RWPE2 (cell line): ENCODE measurements around the gene NAV2.

Experiments
- ATAC-seq: fragments of 200-7000 bp; cut with Tn5 transposase; 3 replicates; pipeline ENCODE4 v1.9.1; 2021; ENCODE audit warnings: low read depth
- DNase-seq: peaks from one replicate; pipeline ENCODE4 v3.0.0-alpha.2; 2020; ENCODE audit warnings: low spot score
- H3K27ac ChIP-seq: fragments of 450-650 bp; 2 replicates; pipeline ENCODE4 v1.5.1; 2017; ENCODE audit warnings: mild to moderate bottlenecking; ENCODE audit not compliant: poor library complexity, severe bottlenecking
- H3K27me3 ChIP-seq: fragments of 250-450 bp; sonication (Bioruptor Pico); 2 replicates; pipeline ENCODE4 v1.5.1; 2021; ENCODE audit warnings: mild to moderate bottlenecking, moderate library complexity; ENCODE audit not compliant: insufficient read depth, poor library complexity, severe bottlenecking
- H3K36me3 ChIP-seq: fragments of 250-450 bp; sonication (Bioruptor Pico); 2 replicates; pipeline ENCODE4 v1.5.1; 2020; ENCODE audit warnings: low read depth, mild to moderate bottlenecking, moderate library complexity
- H3K4me1 ChIP-seq: fragments of 250-450 bp; sonication (Bioruptor Pico); 2 replicates; pipeline ENCODE4 v1.5.1; 2021; ENCODE audit warnings: mild to moderate bottlenecking, moderate library complexity; ENCODE audit not compliant: insufficient read depth, poor library complexity, severe bottlenecking
- H3K4me3 ChIP-seq: fragments of 250-450 bp; sonication (Bioruptor Pico); 2 replicates; pipeline ENCODE4 v1.5.1; 2021; ENCODE audit warnings: mild to moderate bottlenecking, moderate library complexity; ENCODE audit not compliant: severe bottlenecking
- H3K9me3 ChIP-seq: fragments of 250-450 bp; sonication (Bioruptor Pico); 2 replicates; pipeline ENCODE4 v1.5.1; 2021; ENCODE audit warnings: mild to moderate bottlenecking, moderate library complexity; ENCODE audit not compliant: severe bottlenecking
- TF ChIP-seq, protein P1 (sequence below): fragments of 450-650 bp; IDR thresholded peaks from one replicate; pipeline ENCODE4 v1.5.1; 2017; ENCODE audit warnings: mild to moderate bottlenecking, moderate library complexity; ENCODE audit not compliant: poor library complexity, severe bottlenecking

The NAV2 gene

DNA sequence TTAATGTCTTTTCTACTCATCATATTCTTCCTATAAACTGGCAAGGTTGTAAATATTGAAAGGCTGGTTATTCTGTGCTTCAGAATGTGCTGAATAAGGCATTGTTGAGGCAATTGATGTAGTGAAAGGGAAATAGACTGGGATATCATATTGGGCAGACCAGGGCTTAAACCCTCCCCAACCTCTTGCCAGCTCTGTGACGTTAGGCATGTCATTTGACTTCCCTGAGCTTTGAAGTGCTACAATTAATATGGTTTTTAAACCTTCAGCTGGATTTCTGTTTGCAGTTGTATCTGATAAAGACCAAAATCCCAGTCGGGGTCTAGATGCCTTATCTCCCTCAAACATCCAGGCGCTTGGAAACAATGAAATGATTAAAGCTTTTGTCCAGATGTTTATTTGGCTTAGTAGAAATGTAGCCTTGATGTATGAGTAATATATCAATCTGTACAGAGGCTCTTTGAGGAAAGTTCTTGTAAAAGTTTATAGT is 239.5 kb downstream of the NAV2 start:
- DNase-seq, result no peak
- ATAC-seq, result no peak
- H3K27ac ChIP-seq, result no peak overlapping the region
- H3K4me3 ChIP-seq, result no peak overlapping the region
- TF ChIP-seq, protein P1, sequence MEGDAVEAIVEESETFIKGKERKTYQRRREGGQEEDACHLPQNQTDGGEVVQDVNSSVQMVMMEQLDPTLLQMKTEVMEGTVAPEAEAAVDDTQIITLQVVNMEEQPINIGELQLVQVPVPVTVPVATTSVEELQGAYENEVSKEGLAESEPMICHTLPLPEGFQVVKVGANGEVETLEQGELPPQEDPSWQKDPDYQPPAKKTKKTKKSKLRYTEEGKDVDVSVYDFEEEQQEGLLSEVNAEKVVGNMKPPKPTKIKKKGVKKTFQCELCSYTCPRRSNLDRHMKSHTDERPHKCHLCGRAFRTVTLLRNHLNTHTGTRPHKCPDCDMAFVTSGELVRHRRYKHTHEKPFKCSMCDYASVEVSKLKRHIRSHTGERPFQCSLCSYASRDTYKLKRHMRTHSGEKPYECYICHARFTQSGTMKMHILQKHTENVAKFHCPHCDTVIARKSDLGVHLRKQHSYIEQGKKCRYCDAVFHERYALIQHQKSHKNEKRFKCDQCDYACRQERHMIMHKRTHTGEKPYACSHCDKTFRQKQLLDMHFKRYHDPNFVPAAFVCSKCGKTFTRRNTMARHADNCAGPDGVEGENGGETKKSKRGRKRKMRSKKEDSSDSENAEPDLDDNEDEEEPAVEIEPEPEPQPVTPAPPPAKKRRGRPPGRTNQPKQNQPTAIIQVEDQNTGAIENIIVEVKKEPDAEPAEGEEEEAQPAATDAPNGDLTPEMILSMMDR, result no peak
- H3K9me3 ChIP-seq, result no peaks in the 10 kb centered on the region
- no peaks in the 10 kb centered on the region for H3K36me3 ChIP-seq
- no peaks in the 10 kb centered on the region for H3K27me3 ChIP-seq
- peaks cover 8% of the 10 kb centered on the region for H3K4me1 ChIP-seq

DNA sequence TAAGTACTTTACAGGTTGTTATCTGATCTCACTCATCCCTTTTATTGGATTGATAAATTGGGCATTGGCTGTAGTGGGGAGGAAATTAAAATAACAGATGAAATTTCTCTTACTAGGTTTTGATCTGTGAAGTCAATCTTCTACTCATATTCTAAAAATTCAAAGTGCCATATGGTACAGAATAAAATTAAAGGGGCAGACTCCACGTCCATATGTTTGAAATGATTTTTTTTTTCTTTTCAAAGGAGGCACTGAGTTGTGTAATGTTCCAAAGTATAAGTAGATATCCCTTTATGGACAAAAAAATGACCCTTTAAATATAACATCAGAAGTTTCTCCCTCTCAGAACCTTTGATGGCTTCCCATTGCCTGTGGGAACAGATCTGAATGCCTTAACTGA is 240.3 kb downstream of the NAV2 start:
- no peak overlapping the region for H3K27ac ChIP-seq

DNA sequence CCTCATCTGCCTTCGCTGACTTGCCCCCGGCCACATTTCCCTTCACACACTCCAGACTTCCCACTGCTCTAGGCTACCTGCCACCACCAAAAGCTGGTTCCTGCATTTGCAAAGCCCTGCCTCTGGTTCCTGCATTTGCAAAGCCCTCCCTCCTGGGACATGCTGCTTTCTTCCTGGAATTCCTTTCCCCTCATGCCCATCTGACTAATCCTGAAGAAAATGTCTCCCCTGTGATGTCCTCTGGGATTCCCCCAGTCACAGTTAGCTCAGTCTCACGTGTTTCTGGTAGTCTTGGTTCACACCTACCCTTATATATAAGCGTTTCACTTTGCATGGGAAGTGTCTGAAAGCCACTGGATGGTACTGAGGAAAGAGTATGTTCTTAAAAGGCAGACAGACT is 240.7 kb downstream of the NAV2 start:
- no peaks in the 10 kb centered on the region for H3K36me3 ChIP-seq
- H3K4me3 ChIP-seq, result no peak overlapping the region
- no peak overlapping the region for H3K27ac ChIP-seq
- TF ChIP-seq, protein P1, result no peak
- H3K9me3 ChIP-seq, result no peaks in the 10 kb centered on the region
- no peaks in the 10 kb centered on the region for H3K27me3 ChIP-seq
- DNase-seq (no peak), ATAC-seq (no peak; the same call in 2 of the 3 replicates)
- peaks cover 8% of the 10 kb centered on the region for H3K4me1 ChIP-seq

More for the DNA sequence above, 240.3 kb downstream of the NAV2 start:
- H3K27me3 ChIP-seq, result no peaks in the 10 kb centered on the region
- ATAC-seq, result no peak
- H3K4me1 ChIP-seq, result peaks cover 8% of the 10 kb centered on the region
- H3K36me3 ChIP-seq, result no peaks in the 10 kb centered on the region
- no peak overlapping the region for H3K4me3 ChIP-seq
- DNase-seq, result no peak
- H3K9me3 ChIP-seq, result no peaks in the 10 kb centered on the region
- TF ChIP-seq, protein P1, result no peak

DNA sequence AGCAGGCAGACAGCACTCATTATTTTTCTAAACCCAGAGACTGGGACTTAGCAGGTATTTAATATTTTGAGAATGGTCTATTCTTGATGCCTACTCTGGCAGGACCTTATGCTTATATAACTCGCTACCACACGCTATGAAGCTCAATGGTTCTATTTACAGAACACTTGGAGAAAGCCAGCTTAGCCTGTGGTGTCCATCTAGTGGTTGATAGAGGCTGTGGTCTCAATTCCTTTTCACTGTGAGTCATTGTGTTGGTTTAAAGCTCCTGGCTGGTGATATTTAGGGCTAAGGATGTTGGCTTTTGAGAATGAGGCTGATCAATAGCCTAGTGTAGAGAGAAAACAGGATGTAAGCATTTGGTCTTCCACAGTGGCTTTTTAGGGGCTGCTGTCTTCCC is 241.3 kb downstream of the NAV2 start:
- Histone ChIP-seq H3K36me3 (no peaks in the 10 kb centered on the region), H3K4me1 (peaks cover 8% of the 10 kb centered on the region), H3K27ac (no peak overlapping the region), H3K27me3 (no peaks in the 10 kb centered on the region), H3K9me3 (no peaks in the 10 kb centered on the region), H3K4me3 (no peak overlapping the region)
- TF ChIP-seq, protein P1, result peak; percentile 70
- no peak for DNase-seq
- peak; percentile 84 for ATAC-seq

DNA sequence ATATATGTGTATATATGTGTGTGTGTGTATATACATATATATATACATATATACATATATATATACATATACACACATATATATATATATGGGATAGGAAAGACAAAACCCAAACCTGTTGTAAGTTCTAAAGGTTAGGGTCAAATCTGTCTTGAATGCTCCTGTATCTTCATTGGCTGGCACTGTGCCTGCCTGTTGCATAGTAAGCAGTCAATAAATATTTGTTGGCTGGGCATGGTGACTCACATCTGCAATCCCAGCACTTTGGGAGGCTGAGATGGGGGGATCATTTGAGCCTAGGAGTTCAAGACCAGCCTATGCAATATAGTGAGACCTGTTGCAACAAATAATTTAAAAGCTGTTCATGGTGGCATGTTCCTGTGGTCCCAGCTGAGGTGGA is 242.3 kb downstream of the NAV2 start:
- Histone ChIP-seq H3K4me3 (no peak overlapping the region), H3K36me3 (no peaks in the 10 kb centered on the region), H3K27me3 (no peaks in the 10 kb centered on the region), H3K9me3 (no peaks in the 10 kb centered on the region), H3K27ac (no peak overlapping the region), H3K4me1 (peaks cover 8% of the 10 kb centered on the region)
- ATAC-seq, result no peak
- TF ChIP-seq, protein P1, result no peak
- DNase-seq, result no peak
